Spleen (tissue), 7 donors: ENCODE data around the gene ABRACL.

Experiments
- POLR2A ChIP-seq, 3 donors: fragments of 450-650 bp; IDR thresholded peaks; one replicate each; pipeline ENCODE4 v1.5.1; 2017; ENCODE audit warnings: antibody characterized with exemption in 3 of 3, mild to moderate bottlenecking in 1 of 3
- POLR2AphosphoS5 ChIP-seq, 3 donors: sonication (generic); formaldehyde crosslinking; IDR thresholded peaks; one replicate each; pipeline ENCODE4 v1.5.1; 2017; ENCODE audit warnings: antibody characterized with exemption in 3 of 3
- TF ChIP-seq, protein P1 (sequence below), 11 experiments: fragments of 200-600 bp in 7 of 11; fragments of 450-650 bp in 4 of 11; sonication (generic) in 4 of 11; IDR thresholded peaks in 8 of 11; conservative IDR thresholded peaks in 3 of 11; 1 replicate in 7 of 11; 2 replicates in 4 of 11; pipeline versions ENCODE4 v1.4.0 to v1.8.0; 2016 to 2021; ENCODE audit warnings: antibody characterized with exemption in 11 of 11, inconsistent platforms in 4 of 11, mild to moderate bottlenecking in 1 of 11
- donor health status: DM: no; HTN: no; CAD: no; lungs with moderate emphysema.
- donor health status: DM: no; HTN: no; CAD: no.
- donor health status: DM: no; HTN: no; CAD: no.

- no peak for TF ChIP-seq POLR2AphosphoS5 (IDR thresholded peaks at IDR 0.05)
- TF ChIP-seq POLR2A (IDR thresholded peaks at IDR 0.05), result no peak
- TF ChIP-seq, protein P1, sequence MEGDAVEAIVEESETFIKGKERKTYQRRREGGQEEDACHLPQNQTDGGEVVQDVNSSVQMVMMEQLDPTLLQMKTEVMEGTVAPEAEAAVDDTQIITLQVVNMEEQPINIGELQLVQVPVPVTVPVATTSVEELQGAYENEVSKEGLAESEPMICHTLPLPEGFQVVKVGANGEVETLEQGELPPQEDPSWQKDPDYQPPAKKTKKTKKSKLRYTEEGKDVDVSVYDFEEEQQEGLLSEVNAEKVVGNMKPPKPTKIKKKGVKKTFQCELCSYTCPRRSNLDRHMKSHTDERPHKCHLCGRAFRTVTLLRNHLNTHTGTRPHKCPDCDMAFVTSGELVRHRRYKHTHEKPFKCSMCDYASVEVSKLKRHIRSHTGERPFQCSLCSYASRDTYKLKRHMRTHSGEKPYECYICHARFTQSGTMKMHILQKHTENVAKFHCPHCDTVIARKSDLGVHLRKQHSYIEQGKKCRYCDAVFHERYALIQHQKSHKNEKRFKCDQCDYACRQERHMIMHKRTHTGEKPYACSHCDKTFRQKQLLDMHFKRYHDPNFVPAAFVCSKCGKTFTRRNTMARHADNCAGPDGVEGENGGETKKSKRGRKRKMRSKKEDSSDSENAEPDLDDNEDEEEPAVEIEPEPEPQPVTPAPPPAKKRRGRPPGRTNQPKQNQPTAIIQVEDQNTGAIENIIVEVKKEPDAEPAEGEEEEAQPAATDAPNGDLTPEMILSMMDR (IDR thresholded peaks at IDR 0.05 in 8 of 11, conservative IDR thresholded peaks at IDR 0.05 in 3 of 11), result no peak
Measured at GRCh38 chr6:139073118-139073517, 44.6 kb downstream of the ABRACL start.
